KOPT-K1 (cell line): Measurements from ENCODE around the gene RAD51B.

ENCODE experiments used
- H3K27ac ChIP-seq: fragments of 200-600 bp; sonication (generic); 2 replicates; pipeline ENCODE4 v1.5.1; 2016; ENCODE audit warnings: antibody characterized with exemption, mild to moderate bottlenecking, low read depth, low read length; ENCODE audit not compliant: poor library complexity, severe bottlenecking
- H3K36me3 ChIP-seq: fragments of 200-600 bp; sonication (generic); 2 replicates; pipeline ENCODE4 v1.5.1; 2017; ENCODE audit warnings: antibody characterized with exemption, mild to moderate bottlenecking, low read length, moderate library complexity; ENCODE audit not compliant: insufficient read depth
- H3K9me3 ChIP-seq: fragments of 200-600 bp; sonication (generic); 2 replicates; pipeline ENCODE4 v1.5.1; 2017; ENCODE audit warnings: antibody characterized with exemption, low read length, mild to moderate bottlenecking; ENCODE audit not compliant: insufficient read depth, poor library complexity, severe bottlenecking

The RAD51B gene

DNA sequence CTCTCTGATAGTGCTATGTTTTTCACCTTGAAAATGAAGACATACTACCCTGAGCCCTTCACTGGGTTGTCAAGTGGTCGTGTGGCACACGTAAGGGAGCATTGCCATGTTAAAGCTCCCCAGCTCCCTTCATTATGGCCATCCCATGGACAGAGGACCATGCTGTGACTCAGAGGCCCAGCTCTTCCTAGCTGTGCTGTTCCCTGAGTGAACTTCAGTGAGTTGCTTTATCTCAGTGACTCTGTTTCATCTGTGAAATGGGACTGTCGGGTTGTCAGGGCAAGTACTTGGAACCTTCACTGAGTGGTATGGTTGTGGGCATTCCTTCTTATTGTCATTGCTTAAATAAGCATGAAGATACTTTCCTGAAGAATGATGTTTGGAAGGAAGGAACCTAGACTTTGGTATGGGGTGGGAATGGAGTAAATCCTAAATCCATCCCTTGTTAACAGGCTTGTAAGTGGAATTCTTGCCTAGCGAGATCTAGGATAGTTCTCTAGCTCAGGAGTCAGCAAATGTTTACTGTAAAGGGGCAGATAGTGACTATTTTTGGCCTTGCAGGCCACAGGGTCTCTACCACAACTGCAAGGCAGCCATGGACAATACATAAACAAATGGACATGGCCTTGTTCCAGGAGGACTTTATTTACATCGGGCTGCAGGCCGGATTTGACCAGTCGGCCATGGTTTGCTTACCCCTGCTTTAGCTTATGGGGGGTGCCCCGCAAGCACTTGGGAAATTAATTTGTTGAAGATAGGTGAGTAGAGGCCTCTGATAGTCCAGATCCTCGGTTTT is 689.8 kb downstream of the RAD51B start:
- no peaks in the 10 kb centered on the region for H3K9me3 ChIP-seq
- H3K27ac ChIP-seq, result no peak overlapping the region
- no peaks in the 10 kb centered on the region for H3K36me3 ChIP-seq

DNA sequence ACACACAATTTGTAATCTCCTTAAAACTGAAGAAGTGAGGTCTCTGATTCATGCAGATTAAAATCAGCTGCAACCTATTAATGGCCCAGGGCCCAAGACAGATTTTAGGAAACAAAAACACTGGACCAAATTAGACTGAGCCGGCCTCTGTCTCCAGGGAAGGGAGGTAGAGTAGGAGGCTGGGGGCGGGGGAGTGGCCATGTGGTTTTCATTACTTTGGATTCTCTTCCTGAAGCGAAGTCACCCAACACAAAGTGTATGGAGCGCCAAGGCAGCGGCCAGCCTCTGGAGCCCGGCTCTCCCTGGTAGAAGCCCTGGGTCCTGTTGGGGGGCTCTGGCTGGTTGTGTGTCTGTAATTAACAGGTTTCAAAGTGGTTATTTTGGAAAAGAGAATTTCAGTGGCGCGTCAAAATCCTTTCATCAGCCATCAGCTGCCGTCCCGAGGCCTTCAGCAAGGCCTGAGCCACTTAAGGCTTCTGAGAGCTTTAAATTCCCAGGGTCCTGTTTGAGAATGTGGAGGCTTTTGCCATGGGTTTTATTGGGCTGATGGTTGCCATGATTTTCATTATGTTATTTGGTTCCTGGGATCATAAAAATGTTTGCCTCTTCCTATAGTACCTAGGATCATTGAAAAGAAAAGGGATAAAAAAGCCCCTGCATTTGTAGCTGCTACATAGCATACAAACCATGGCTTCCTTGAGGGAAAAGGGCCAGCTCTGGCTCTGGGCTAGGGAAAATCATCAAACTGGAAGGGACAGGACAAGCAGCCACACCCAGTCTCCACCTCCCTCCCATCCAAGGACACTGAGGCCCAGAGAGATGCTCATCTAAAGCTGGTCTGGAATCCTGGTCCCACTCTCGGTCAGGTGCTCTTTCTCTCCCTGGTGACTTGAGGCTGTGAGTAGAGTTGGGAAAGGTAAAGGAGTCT is 690.9 kb downstream of the RAD51B start:
- no peak overlapping the region for H3K27ac ChIP-seq
- no peaks in the 10 kb centered on the region for H3K36me3 ChIP-seq
- H3K9me3 ChIP-seq, result no peaks in the 10 kb centered on the region

DNA sequence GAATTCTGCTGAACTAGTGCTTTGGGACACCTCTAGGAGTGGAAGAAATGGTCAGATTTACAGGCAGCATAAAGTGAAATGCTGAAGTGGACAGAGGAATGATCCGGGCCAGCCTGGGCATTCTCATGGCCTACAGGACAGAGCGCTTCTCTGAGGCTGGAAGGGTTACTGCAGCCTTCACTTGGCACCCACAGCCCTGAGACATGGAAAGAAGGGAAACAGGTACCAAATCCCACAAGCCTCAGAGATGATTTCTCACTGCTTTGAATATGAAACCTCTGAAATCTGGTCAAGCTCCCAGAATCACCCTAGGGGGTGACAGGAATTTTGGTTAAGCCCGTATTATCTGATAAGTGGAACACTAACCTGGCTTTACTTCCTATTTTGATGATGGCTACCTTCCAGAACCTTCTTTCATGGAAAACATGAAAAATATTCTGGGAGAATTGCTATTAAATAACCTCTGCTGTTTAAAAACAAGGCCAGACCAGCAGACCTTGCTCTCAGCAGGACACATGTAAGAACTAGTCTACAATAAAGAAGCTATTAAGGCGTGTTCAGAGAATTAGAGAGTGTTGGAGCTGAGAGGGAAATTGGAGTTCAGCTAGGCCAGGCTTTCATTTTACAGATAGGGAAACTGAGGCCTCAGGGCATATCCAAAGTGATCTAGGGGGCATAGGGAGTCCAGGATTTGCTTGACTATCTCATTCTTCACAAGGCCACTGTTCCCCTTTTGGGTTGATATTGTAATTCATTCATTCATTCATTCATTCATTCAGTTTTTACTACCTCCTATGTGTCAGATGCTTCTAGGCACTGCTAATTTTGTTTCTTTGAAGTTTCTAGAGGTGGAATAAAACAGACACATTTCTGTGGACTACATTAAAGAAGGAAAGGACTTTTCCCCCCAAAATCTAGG is 691.8 kb downstream of the RAD51B start:
- H3K27ac ChIP-seq, result no peak overlapping the region
- no peaks in the 10 kb centered on the region for H3K36me3 ChIP-seq
- H3K9me3 ChIP-seq, result no peaks in the 10 kb centered on the region

DNA sequence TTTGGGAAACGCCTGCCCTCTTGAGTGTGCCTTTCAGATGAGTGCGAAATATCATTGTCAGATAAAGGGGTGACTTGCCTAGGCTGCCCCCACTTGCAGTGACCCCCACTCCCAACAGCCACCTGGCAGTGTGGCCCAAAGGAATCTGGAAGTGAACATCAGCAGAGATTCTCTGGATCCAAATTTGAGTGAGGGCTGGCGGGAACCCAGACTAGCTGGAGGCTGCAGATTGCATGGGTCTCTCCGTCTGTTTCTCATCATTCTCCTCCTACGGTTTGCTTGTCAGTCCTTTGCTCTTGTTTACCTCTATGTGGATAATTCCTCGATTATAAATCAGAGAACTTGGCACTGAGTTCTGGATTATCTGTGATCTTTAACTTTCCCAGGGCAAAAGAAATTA is 692.5 kb downstream of the RAD51B start:
- H3K9me3 ChIP-seq, result no peaks in the 10 kb centered on the region
- no peaks in the 10 kb centered on the region for H3K36me3 ChIP-seq
- no peak overlapping the region for H3K27ac ChIP-seq

DNA sequence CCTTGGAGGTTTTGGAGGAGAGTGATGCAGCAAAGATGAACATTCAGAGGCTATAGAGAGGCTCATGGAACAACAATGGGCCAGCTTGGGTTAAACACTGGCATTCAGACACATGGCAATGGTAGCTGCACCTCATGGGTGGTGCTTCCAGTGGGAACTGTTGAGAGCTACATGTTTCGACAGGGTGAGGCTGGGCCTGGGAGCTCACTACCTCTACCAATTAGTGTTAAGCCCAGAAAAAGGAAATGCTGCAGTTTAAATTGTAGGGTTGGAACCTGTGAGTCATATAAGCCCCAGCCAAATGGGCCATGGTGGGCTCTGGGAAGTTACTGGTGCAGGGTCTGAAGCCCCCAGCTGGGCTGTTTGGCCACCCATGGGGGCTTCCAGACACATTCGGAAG is 693.6 kb downstream of the RAD51B start:
- no peak overlapping the region for H3K27ac ChIP-seq
- no peaks in the 10 kb centered on the region for H3K9me3 ChIP-seq
- H3K36me3 ChIP-seq, result no peaks in the 10 kb centered on the region

DNA sequence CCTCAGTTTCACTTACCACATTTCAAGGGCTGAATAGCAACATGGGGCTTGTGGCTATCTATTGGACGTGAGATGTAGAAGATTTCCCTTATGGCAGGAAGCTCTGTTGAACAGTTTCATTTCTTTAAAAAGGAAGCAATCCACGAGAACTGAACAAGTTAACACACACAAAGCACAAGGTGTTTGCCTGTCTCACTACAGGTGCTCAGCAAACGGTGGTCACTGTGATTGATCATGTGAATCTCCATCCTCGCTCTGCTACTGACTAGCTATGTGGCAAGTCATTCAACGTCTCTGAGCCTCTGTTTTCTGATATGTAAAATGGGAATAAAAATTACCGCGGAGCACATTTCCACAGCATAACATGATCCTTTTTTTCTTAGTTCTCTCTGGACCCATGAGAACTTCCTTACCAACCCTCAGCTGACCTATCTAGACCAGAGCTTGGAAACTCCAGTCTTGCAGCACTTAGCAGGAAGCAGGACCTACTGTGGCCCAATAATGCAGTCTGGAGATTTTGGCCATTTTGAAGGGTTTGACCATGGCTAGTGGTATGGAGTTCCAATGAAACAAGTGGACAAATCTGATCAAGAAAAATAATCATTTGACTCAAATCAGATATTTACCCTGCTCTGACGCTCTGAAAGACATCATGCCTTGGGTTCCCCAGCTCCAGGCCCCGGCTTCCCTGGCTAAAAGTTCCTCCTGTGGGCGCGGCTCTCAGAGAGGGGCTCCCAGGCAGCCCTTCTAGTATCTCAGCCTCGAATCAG is 694.4 kb downstream of the RAD51B start:
- H3K27ac ChIP-seq, result no peak overlapping the region
- no peaks in the 10 kb centered on the region for H3K36me3 ChIP-seq
- no peaks in the 10 kb centered on the region for H3K9me3 ChIP-seq

DNA sequence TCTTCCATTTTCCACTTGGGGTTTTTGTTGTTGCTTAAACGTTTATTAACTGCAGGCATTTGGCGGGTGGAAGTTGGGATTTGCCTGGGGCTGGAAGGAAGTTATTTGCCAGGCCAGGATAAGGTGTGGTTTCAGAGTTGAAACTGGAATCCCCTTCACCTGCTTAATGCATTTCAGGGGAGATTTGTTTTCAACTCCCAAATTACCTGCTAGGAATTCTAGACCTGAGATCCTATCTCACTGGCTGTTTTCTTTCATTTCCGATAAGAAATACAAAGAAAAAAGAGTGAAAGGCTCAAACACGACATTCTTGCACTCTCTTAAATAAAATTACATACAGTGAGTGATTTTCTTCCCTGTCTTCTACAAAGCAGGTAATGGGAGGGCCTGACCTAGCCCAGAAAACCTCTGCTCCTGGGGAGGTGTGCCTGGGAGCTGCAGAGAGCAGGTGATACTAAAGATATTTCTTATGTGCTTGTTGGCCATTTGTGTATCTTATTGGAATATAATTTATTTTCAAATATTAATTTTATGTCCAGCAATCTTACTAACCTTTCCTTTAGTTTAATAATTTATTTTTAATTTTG is 695.1 kb downstream of the RAD51B start:
- no peak overlapping the region for H3K27ac ChIP-seq
- H3K36me3 ChIP-seq, result no peaks in the 10 kb centered on the region

DNA sequence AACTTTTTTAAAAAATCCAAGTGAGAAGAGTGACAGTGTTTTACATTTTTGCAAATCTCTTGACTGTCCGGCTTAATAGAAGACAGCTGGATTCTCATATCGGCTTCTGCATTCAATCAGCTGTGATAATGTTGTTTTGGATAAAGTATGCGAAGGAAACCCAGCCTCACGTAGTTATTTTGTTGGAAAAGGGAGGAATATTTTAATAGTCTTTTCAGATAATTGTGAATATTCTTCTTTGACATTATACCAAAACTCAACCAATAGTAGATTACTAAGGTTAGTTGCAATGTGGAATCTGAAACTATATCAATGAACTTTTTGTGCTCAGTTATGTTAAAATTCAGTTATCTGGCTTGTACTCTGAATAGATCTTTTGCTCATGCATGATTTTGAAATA is 696.8 kb downstream of the RAD51B start:
- no peak overlapping the region for H3K27ac ChIP-seq
- H3K9me3 ChIP-seq, result no peaks in the 10 kb centered on the region
- no peaks in the 10 kb centered on the region for H3K36me3 ChIP-seq

More for the DNA sequence above, 695.1 kb downstream of the RAD51B start:
- no peaks in the 10 kb centered on the region for H3K9me3 ChIP-seq

DNA sequence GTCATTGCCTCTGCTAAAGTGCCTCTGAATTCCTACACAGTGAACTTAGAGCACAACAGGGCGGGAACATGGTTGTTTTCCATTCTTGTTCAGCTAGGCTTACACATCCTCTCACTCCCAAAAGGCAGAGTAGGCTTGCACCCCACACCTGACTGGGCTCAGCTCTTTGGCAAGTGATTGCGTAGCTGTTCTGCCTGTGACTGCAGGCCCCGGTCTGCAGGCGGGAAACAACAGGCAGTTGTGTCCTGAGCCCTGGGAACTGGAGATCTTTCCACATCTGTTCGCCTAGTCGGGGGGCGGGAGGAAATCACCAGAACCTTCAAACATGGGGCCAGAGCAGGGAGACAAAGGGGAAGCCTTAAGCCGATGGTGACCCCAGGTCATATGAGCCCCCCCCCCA is 698.6 kb downstream of the RAD51B start:
- no peaks in the 10 kb centered on the region for H3K36me3 ChIP-seq
- H3K9me3 ChIP-seq, result no peaks in the 10 kb centered on the region
- no peak overlapping the region for H3K27ac ChIP-seq

DNA sequence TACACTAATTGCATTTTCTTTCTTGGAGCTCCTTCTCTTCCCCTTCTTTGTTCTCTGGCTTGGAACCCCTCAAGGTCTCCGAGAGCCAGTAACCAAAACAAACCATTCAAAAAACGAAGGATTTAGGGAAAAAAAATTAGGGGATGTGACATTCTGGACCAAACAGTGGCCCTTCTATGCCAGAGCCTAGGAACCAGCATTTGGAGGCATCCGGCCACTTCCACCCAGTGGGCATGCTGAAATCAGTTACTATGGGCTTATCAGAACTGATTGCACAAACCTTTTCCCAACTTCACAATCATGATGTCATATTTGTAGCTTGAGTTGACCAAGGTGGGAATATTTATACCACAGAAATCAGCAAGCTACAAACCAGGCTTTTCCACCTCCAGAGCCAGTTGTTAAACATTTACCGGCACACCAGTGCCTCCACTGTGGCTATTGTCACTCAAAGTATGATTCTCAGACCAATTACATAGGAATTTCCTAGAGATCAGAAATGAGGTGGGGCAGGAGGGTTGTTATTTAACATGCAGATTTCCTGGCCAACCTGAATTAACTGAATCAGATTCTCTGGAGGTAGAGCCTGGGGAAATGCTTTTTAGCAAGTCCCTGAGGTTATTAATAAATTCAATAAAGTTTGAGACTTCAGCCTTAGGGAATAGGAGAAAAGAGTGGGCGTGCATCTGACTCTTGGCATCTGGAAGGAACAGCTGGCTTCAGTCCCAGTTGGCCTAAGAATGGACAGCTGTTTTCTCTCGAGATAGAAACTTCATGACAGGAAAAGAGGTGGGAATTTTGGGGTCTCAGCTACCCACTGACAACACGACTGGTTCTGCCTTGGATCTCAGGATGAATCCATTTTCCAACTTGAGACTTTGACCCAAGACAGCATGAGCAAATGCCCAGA is 699.4 kb downstream of the RAD51B start:
- no peaks in the 10 kb centered on the region for H3K36me3 ChIP-seq
- no peak overlapping the region for H3K27ac ChIP-seq

DNA sequence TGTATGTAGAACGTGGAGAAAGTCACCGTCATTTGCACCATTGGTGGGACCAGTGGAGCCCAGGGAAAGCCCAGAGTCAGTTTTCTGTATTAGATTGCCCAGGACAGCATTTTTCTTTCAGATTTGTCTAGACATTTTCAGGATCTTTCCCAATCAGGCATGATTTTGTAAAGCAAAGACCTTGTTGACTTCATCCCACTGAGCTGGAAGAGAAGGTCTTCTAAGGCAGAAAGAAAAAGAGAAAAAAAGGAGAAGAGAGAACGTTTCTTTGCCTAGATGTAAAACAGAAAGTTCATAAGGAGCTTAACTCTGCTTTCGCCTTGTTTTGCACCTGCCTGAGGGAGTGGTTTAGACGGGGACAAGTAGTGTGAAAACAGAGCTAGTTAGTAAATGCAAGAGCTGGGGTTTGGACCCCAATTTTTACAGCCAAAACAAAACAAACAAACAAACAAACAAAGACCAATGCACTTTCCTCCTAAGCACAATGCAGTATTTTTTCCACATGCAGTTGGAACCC is 700.1 kb downstream of the RAD51B start:
- Histone ChIP-seq H3K36me3 (no peaks in the 10 kb centered on the region), H3K9me3 (no peaks in the 10 kb centered on the region), H3K27ac (no peak overlapping the region)

More for the DNA sequence above, 699.4 kb downstream of the RAD51B start:
- no peaks in the 10 kb centered on the region for H3K9me3 ChIP-seq

DNA sequence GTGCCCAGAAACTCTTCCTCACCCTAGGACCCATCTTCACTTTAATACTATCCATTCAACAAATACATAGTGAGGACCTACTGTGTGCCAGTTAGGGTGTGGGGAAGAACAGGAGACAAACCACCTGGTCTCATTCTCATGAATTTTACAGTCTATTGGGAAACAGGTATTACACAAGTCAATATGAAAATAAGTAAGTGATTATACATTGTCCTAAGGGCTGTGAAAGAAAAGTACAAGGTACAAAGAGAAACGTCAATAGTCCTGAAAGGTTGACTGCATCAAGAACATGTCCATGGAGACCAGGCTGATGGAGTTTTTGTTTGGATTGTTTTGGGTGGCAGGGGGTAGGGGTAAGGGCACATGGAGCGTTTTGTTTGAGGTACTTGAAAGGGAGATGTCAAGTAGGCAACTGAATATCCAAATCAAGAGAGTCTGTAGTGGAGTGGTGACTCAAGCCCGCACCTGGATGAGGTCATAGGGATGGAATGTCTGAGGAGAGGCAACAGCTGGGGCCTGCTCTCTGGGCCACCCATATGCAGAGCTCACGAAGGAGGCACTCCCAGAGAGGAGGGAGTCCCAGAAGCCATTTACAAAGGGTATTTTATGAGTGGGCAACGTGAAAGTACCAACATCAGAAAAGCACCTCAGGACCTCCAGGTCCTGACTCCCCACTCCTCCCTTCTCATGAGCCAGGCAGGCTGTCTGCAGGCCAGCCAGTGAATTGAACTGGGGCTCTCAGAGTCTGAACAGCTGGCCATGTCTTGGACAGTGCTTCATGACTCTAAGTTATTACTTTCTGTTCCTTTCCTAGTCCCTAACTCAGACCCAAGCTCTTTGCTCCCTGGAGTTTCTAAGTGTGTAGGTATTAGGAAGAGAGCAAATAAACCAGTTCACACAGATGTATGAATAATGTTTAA is 701.3 kb downstream of the RAD51B start:
- H3K9me3 ChIP-seq, result no peaks in the 10 kb centered on the region
- H3K27ac ChIP-seq, result no peak overlapping the region
- H3K36me3 ChIP-seq, result no peaks in the 10 kb centered on the region
